Caco-2 (cell line): ENCODE data around the gene MYPOP. TPM values are rescaled to one million over a fixed set of nuclear protein-coding genes. Genes with fewer than 3 reads are reported as not detected.

Experiments
- BruUV-seq: library from RNA; stranded (reverse); fragments of 400-500 nt; replicated peaks from 2 replicates; lab custom pipeline; 2021; lab: Mats Ljungman, UMichigan
- CTCF ChIA-PET: fragments of 300-600 bp; sonication (Branson Sonifier 250); formaldehyde crosslinking; loops from one replicate; lab custom pipeline; 2022; ENCODE audit warnings: antibody characterized with exemption; lab: Charles Lee
- POLR2A ChIA-PET: fragments of 300-600 bp; sonication (Branson Sonifier 250); formaldehyde crosslinking; loops from one replicate; lab custom pipeline; 2022; ENCODE audit warnings: antibody characterized with exemption; lab: Charles Lee
- DNase-seq, 2 experiments: peaks; one replicate each; pipeline versions ENCODE4 v3.0.0 to v3.0.0-alpha.2; 2020 to 2022
- H3K27me3 ChIP-seq: replicated peaks from 2 replicates; pipeline ENCODE4 v1.6.0; 2011; ENCODE audit warnings: low read length; ENCODE audit not compliant: control insufficient read depth, insufficient read depth
- H3K36me3 ChIP-seq: 2 replicates; pipeline ENCODE4 v1.5.1; 2011; ENCODE audit warnings: low read length; ENCODE audit not compliant: control insufficient read depth, insufficient read depth
- H3K4me1 ChIP-seq: fragments of 250-450 bp; sonication (Bioruptor Pico); 2 replicates; pipeline ENCODE4 v1.5.1; 2020; ENCODE audit warnings: mild to moderate bottlenecking
- H3K4me3 ChIP-seq: 2 replicates; pipeline ENCODE4 v1.5.1; 2011; ENCODE audit warnings: low read depth, mild to moderate bottlenecking, control low read depth, low read length
- H3K9me3 ChIP-seq: fragments of 250-450 bp; sonication (Bioruptor Pico); 2 replicates; pipeline ENCODE4 v1.5.1; 2020; ENCODE audit warnings: mild to moderate bottlenecking, moderate library complexity
- H3K27ac Mint-ChIP-seq: one replicate; pipeline ENCODE4 v1.8.0; 2022; ENCODE audit warnings: mixed read lengths; ENCODE audit not compliant: unreplicated experiment
- H3K27me3 Mint-ChIP-seq: one replicate; pipeline ENCODE4 v1.8.0; 2022; ENCODE audit warnings: mixed read lengths; ENCODE audit not compliant: insufficient read depth, unreplicated experiment
- H3K36me3 Mint-ChIP-seq: one replicate; pipeline ENCODE4 v1.8.0; 2022; ENCODE audit warnings: mild to moderate bottlenecking, mixed read lengths; ENCODE audit not compliant: insufficient read depth, unreplicated experiment
- H3K4me1 Mint-ChIP-seq: one replicate; pipeline ENCODE4 v1.8.0; 2022; ENCODE audit warnings: low read depth, mixed read lengths; ENCODE audit not compliant: unreplicated experiment
- H3K4me3 Mint-ChIP-seq: one replicate; pipeline ENCODE4 v1.8.0; 2022; ENCODE audit warnings: mild to moderate bottlenecking, moderate library complexity, mixed read lengths; ENCODE audit not compliant: unreplicated experiment
- H3K9me3 Mint-ChIP-seq: one replicate; pipeline ENCODE4 v1.8.0; 2022; ENCODE audit warnings: mixed read lengths; ENCODE audit not compliant: unreplicated experiment
- CTCF ChIP-seq, 2 experiments: fragments of 200-600 bp in 1 of 2; IDR thresholded peaks; 1 replicate in 1 of 2; 2 replicates in 1 of 2; pipeline versions ENCODE4 v1.5.1 to v1.8.0; 2011 to 2022; ENCODE audit warnings: antibody characterized with exemption in 1 of 2, control low read depth in 1 of 2, inconsistent platforms in 1 of 2, low read depth in 1 of 2, low read length in 1 of 2, mild to moderate bottlenecking in 1 of 2, moderate library complexity in 1 of 2; ENCODE audit not compliant: insufficient read depth in 1 of 2, severe bottlenecking in 1 of 2, unreplicated experiment in 1 of 2
- intact Hi-C: fragments of 100-400 bp; cut with micrococcal nuclease; formaldehyde crosslinking; loops from one replicate; pipeline ENCODE4 v1.10.0; 2022; ENCODE audit not compliant: unreplicated experiment
- total RNA-seq: library from RNA; stranded (reverse); gene quantifications from 2 replicates; pipeline ENCODE4 v1.2.3, GENCODE V29; 2022

MYPOP gene
- total RNA-seq, 1 experiment from 2014 or later, result 15.8 TPM

DNA sequence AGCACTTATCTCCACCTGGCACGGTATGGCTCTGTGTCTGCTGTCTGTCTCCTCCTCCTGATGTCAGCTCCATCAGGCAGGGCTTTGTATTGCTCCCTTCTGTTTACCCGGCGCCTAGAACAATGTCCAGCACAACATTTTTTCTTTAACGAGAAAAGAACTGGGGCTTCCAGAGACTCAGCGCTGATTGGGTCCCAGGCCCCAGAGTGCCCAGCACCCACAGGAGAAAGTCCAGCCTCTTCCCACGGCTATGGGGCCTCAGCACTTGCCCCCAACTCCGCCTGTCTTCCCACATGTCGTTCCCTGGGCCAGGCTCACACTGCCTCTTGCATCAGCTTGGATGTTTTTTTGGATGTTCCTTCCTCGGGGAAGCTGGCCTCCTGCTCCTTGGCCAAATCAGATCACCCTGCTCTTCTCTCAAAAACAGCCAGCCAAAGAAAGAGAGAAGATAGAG, 6.9 kb downstream of the MYPOP start:
- ChIA-PET CTCF (no interaction called here), POLR2A (no interaction called here)
- H3K4me3 Mint-ChIP-seq, result no peak overlapping the region
- no peaks in the 10 kb centered on the region for H3K9me3 Mint-ChIP-seq
- peaks cover 39% of the 10 kb centered on the region for H3K36me3 Mint-ChIP-seq
- no peaks in the 10 kb centered on the region for H3K4me1 ChIP-seq
- H3K36me3 ChIP-seq, result peaks cover 1% of the 10 kb centered on the region; the same call in 1 of the 2 replicates
- BruUV-seq, result no TSS peak
- DNase-seq, result peak in 1 of 2 experiments; percentile 45
- peaks cover 12% of the 10 kb centered on the region for H3K4me1 Mint-ChIP-seq
- intact Hi-C loops, result no loop called here
- no peaks in the 10 kb centered on the region for H3K27me3 Mint-ChIP-seq
- H3K4me3 ChIP-seq, result no peak overlapping the region
- no peak for TF ChIP-seq CTCF (IDR thresholded peaks at IDR 0.05; ENCODE audit: insufficient read depth in 1 of 2, low read depth in 1 of 2, low read length in 1 of 2, severe bottlenecking in 1 of 2, unreplicated experiment in 1 of 2)
- H3K9me3 ChIP-seq, result no peaks in the 10 kb centered on the region
- H3K27me3 ChIP-seq, result no peaks in the 10 kb centered on the region
- H3K27ac Mint-ChIP-seq, result peak overlapping the region; percentile 84

DNA sequence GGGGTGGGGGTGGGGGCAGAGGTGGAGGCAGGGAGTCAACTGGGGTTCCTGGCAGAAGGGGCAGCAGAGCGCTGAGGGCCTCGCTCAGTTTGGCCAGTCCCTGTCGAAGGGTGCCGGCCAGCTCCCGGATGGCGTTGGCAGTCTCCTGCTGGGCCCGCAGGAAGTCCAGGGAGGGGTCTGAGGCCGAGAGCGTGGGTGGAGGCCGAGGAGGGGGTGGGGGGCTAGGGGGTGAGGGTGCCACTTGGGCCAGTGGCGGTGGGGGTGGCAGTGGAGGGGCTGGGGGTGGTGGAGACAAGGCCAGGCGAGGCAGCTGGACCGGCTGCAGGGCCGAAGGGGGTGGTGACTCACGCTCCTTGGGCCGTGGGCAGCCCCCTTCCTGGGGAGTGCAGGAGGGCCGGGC, 11.5 kb downstream of the MYPOP start:
- H3K9me3 ChIP-seq, result no peaks in the 10 kb centered on the region
- Mint-ChIP-seq H3K36me3 (peaks cover 22% of the 10 kb centered on the region), H3K4me3 (no peak overlapping the region), H3K4me1 (peaks cover 12% of the 10 kb centered on the region), H3K9me3 (no peaks in the 10 kb centered on the region), H3K27me3 (no peaks in the 10 kb centered on the region), H3K27ac (no peak overlapping the region)
- intact Hi-C loops, result no loop called here
- no peak overlapping the region for H3K4me3 ChIP-seq
- ChIA-PET CTCF (no interaction called here), POLR2A (interaction anchor here (0.6 kb wide), 1 partner anchor 213 kb away, joined by 3 read pairs; no protein-coding TSS in a partner anchor)
- TF ChIP-seq CTCF (IDR thresholded peaks at IDR 0.05; ENCODE audit: insufficient read depth in 1 of 2, low read depth in 1 of 2, low read length in 1 of 2, severe bottlenecking in 1 of 2, unreplicated experiment in 1 of 2), result no peak
- no peaks in the 10 kb centered on the region for H3K27me3 ChIP-seq
- no peaks in the 10 kb centered on the region for H3K36me3 ChIP-seq
- no peak for DNase-seq
- no peaks in the 10 kb centered on the region for H3K4me1 ChIP-seq
- BruUV-seq, result no TSS peak

- BruUV-seq, result no TSS peak
- H3K27me3 Mint-ChIP-seq, result no peaks in the 10 kb centered on the region
- H3K36me3 Mint-ChIP-seq, result peaks cover 13% of the 10 kb centered on the region
- TF ChIP-seq CTCF (IDR thresholded peaks at IDR 0.05; ENCODE audit: insufficient read depth in 1 of 2, low read depth in 1 of 2, low read length in 1 of 2, severe bottlenecking in 1 of 2, unreplicated experiment in 1 of 2), result no peak
- Histone ChIP-seq H3K27me3 (no peaks in the 10 kb centered on the region), H3K36me3 (no peaks in the 10 kb centered on the region), H3K4me1 (peaks cover 6% of the 10 kb centered on the region), H3K4me3 (no peak overlapping the region), H3K9me3 (no peaks in the 10 kb centered on the region)
- POLR2A ChIA-PET, result interaction anchor here (0.6 kb wide), 1 partner anchor 73 kb away, joined by 5 read pairs; no protein-coding TSS in a partner anchor
- H3K9me3 Mint-ChIP-seq, result no peaks in the 10 kb centered on the region
- H3K27ac Mint-ChIP-seq, result no peak overlapping the region
- H3K4me1 Mint-ChIP-seq, result peaks cover 5% of the 10 kb centered on the region
- H3K4me3 Mint-ChIP-seq, result no peak overlapping the region
- intact Hi-C loops, result no loop called here
- CTCF ChIA-PET, result interaction anchor here (0.6 to 1.0 kb wide), 2 partner anchors 14 to 18 kb away, joined by 3 read pairs; no protein-coding TSS in a partner anchor
- no peak for DNase-seq
These were observed 13.1 kb downstream of the MYPOP start for GRCh38 chr19:45889210-45889885.
